ENCODE results near the gene PLCL2. TPM values are rescaled to one million over a fixed set of nuclear protein-coding genes. Genes with fewer than 3 reads are reported as not detected.

Gene PLCL2
- total RNA-seq, 3 donors from 2014 or later: 15.0 to 35.0 (median 18.8) TPM

- TF ChIP-seq, protein P1, sequence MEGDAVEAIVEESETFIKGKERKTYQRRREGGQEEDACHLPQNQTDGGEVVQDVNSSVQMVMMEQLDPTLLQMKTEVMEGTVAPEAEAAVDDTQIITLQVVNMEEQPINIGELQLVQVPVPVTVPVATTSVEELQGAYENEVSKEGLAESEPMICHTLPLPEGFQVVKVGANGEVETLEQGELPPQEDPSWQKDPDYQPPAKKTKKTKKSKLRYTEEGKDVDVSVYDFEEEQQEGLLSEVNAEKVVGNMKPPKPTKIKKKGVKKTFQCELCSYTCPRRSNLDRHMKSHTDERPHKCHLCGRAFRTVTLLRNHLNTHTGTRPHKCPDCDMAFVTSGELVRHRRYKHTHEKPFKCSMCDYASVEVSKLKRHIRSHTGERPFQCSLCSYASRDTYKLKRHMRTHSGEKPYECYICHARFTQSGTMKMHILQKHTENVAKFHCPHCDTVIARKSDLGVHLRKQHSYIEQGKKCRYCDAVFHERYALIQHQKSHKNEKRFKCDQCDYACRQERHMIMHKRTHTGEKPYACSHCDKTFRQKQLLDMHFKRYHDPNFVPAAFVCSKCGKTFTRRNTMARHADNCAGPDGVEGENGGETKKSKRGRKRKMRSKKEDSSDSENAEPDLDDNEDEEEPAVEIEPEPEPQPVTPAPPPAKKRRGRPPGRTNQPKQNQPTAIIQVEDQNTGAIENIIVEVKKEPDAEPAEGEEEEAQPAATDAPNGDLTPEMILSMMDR (IDR thresholded peaks at IDR 0.05): no peak
- no peaks in the 10 kb centered on the region for H3K36me3 ChIP-seq (ENCODE audit: low read depth)
- peak; percentile 59 for ATAC-seq
- DNase-seq: no peak
- no peaks in the 10 kb centered on the region for H3K9me3 ChIP-seq
- H3K4me1 ChIP-seq (ENCODE audit: low read depth): no peaks in the 10 kb centered on the region
- H3K4me3 ChIP-seq: no peak overlapping the region
- intact Hi-C loops (cut with DNase I, micrococcal nuclease): no loop called here
These were observed 110.2 kb downstream of the PLCL2 start for GRCh38 chr3:16994854-16995525.

- intact Hi-C loops (cut with DNase I, micrococcal nuclease): no loop called here
These were observed 110.8 kb downstream of the PLCL2 start for GRCh38 chr3:16995601-16996000.

GRCh38 chr3:16998236-16998923, 113.6 kb downstream of the PLCL2 start:
- Histone ChIP-seq H3K9me3 (peaks cover 4% of the 10 kb centered on the region), H3K4me3 (no peak overlapping the region), H3K4me1 (ENCODE audit: low read depth) (no peaks in the 10 kb centered on the region), H3K36me3 (ENCODE audit: low read depth) (no peaks in the 10 kb centered on the region)
- DNase-seq: no peak
- intact Hi-C loops (cut with DNase I, micrococcal nuclease): no loop called here
- TF ChIP-seq, protein P1 (IDR thresholded peaks at IDR 0.05): no peak
- ATAC-seq: no peak

More at GRCh38 chr3:16995601-16996000, 110.8 kb downstream of the PLCL2 start:
- Histone ChIP-seq H3K4me3 (no peak overlapping the region), H3K4me1 (ENCODE audit: low read depth) (no peaks in the 10 kb centered on the region), H3K9me3 (no peaks in the 10 kb centered on the region), H3K36me3 (ENCODE audit: low read depth) (no peaks in the 10 kb centered on the region)
- DNase-seq (no peak), ATAC-seq (no peak)
- TF ChIP-seq, protein P1 (IDR thresholded peaks at IDR 0.05): no peak

GRCh38 chr3:16999161-16999560, 114.4 kb downstream of the PLCL2 start:
- TF ChIP-seq, protein P1 (IDR thresholded peaks at IDR 0.05): no peak
- H3K4me1 ChIP-seq (ENCODE audit: low read depth): no peaks in the 10 kb centered on the region
- intact Hi-C loops (cut with DNase I, micrococcal nuclease): no loop called here
- no peaks in the 10 kb centered on the region for H3K36me3 ChIP-seq (ENCODE audit: low read depth)
- DNase-seq: no peak
- no peak overlapping the region for H3K4me3 ChIP-seq
- no peak for ATAC-seq
- H3K9me3 ChIP-seq: peaks cover 4% of the 10 kb centered on the region

DNA sequence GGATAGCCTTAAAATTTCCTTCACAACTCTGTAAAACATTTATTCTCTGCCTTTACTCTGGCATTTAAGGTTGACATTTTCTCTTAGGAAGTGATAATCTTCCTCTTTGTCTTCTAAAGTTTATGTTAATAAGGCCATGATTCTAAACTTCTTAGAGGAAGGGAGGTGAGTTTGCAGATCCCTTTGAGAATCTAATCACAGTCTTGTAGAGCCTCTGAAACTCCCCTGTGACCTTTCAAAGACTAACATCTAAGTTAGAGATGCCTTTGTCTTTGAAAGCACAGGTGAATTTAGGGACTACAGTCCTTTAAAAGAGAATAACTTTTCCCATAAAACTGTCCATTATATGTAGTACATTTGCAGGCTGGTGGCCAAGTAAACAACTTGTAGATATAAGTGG, 115.1 kb downstream of the PLCL2 start:
- ATAC-seq (no peak), DNase-seq (no peak)
- H3K4me1 ChIP-seq (ENCODE audit: low read depth): no peaks in the 10 kb centered on the region
- H3K36me3 ChIP-seq (ENCODE audit: low read depth): no peaks in the 10 kb centered on the region
- H3K9me3 ChIP-seq: peaks cover 4% of the 10 kb centered on the region
- TF ChIP-seq, protein P1 (IDR thresholded peaks at IDR 0.05): no peak
- intact Hi-C loops (cut with DNase I, micrococcal nuclease): no loop called here
- no peak overlapping the region for H3K4me3 ChIP-seq

All from mucosa of descending colon (tissue), 3 donors.